Cerebellar nuclear complex (tissue), 1 donor: ENCODE measurements around the gene RBBP8NL.

Experiments used
- DNase-seq, 2 experiments: peaks; one replicate each; lab custom pipeline; 2025; lab: John Stamatoyannopoulos, UW

Gene RBBP8NL

GRCh38 chr20:62362991-62363919 lies 64.1 kb downstream of the RBBP8NL start:
- no peak for DNase-seq

DNA sequence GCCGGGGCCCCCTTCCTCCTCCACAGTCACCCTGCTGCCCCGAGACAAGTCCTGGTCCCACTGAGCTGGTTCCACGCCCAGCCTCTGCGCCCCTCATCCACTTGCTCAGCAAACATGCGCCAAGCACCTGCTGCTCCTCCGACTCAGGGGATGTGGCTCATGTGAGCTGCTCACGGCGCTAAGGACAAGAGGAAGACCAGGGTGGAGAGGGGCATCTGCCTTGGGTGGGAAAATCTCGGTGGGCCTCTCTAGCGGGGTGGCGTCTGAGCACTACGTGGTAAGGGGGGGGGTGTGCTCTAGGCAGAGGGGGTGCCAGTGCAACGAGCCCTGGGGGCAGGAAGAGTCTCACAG lies 64.8 kb downstream of the RBBP8NL start:
- DNase-seq, result no peak

GRCh38 chr20:62361799-62362589 lies 65.3 kb downstream of the RBBP8NL start:
- DNase-seq, result no peak

GRCh38 chr20:62360854-62361798 lies 66.2 kb downstream of the RBBP8NL start:
- no peak for DNase-seq
